ENCODE results near the gene MCTP1. TPM values are rescaled to one million over a fixed set of nuclear protein-coding genes. Genes with fewer than 3 reads are reported as not detected.

Gene MCTP1
- total RNA-seq, 1 donor from 2014 or later: 1.3 TPM

GRCh38 chr5:94742852-94743251 is 542.0 kb downstream of the MCTP1 start:
- no peak for DNase-seq (ENCODE audit: low spot score)
- ATAC-seq: no peak

GRCh38 chr5:94740286-94740685 is 544.6 kb downstream of the MCTP1 start:
- ATAC-seq (no peak), DNase-seq (ENCODE audit: low spot score) (no peak)

DNA sequence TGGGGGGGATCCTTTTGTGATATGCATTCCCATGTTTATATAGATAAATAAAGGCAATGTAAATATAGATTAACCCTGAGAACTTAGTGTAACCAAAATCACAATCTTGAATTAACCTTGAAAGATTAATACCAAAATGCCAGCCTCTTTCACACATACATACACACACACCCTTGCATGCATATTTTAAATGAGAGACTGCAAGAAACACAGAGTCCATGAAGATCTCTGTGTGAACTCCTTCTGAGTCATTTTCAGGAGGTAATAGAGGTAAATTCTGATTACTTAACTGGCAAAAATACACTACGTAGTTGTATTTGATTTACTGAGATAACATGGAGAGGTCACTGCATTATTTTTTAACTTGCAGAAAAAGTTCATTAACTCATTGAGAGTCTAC is 548.4 kb downstream of the MCTP1 start:
- ATAC-seq: no peak
- DNase-seq (ENCODE audit: low spot score): no peak

DNA sequence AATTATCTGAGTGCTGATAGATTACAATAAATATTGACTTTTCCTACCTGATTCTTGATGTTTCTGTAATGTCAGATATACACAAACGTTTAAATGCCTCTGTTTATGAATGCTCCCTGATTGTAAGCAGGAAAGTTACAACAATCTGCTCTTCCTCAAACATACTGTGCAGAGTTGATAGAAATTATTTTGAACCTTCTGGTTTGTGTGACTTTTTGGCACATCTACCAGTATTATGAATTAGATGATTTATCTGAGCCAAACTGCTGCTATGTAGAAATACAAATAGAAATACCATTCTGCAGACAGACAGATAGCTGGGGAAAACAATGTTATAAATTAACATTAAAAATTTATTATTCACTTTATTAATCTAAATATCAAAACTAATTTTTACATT is 553.4 kb downstream of the MCTP1 start:
- ATAC-seq: no peak
- no peak for DNase-seq (ENCODE audit: low spot score)

DNA sequence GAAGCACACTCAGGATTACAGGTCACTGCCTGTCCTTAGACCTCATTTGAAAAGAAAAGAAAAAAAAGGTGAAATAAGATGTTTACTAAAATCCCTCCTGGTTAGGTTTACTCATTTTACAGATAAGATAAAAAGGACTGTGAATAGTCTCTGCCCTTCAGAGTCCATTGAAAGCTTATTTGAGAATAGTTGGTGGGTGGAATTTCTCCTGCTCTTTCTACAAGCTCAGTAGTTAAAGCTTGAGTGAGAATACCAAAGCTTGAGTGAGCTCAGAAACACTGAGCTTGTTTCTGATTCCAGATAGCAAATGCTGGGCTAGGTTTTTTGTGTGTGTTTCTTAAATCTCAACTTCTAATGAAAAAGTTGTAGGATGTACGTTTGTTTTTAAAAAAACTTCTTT is 559.8 kb downstream of the MCTP1 start:
- ATAC-seq (no peak), DNase-seq (ENCODE audit: low spot score) (no peak)

GRCh38 chr5:94715768-94716167 is 569.1 kb downstream of the MCTP1 start:
- no peak for DNase-seq (ENCODE audit: low spot score)
- no peak for ATAC-seq

- ATAC-seq (no peak), DNase-seq (ENCODE audit: low spot score) (no peak)
These were observed 573.1 kb downstream of the MCTP1 start for GRCh38 chr5:94711785-94712184.

GRCh38 chr5:94709277-94709676 is 575.6 kb downstream of the MCTP1 start:
- no peak for DNase-seq (ENCODE audit: low spot score)
- peak; percentile 92 for ATAC-seq

- ATAC-seq (no peak), DNase-seq (ENCODE audit: low spot score) (no peak)
These were observed 577.5 kb downstream of the MCTP1 start for GRCh38 chr5:94707359-94707758.

GRCh38 chr5:94705427-94705826 is 579.5 kb downstream of the MCTP1 start:
- ATAC-seq (no peak), DNase-seq (ENCODE audit: low spot score) (no peak)

GRCh38 chr5:94702729-94703128 is 582.2 kb downstream of the MCTP1 start:
- ATAC-seq: no peak
- DNase-seq (ENCODE audit: low spot score): no peak

DNA sequence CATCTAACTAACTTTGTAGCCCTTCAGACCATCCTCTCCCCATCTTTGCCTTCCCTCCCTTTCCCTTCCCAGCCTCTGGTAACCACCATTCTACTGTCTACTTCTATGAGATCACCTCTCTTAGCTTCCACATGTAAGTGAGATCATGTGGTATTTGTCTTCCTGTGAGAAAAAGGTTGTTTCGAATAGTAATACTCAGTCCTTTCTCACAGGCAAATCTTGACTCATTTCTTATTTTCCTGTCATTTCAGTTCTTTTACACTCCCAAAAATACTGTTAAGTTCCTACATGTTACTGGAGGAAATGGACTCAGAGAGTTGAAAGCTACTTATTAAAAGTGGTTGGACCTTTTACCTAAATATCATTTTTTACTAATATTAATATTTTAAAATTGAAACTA is 584.3 kb downstream of the MCTP1 start:
- ATAC-seq (no peak), DNase-seq (ENCODE audit: low spot score) (no peak)

DNA sequence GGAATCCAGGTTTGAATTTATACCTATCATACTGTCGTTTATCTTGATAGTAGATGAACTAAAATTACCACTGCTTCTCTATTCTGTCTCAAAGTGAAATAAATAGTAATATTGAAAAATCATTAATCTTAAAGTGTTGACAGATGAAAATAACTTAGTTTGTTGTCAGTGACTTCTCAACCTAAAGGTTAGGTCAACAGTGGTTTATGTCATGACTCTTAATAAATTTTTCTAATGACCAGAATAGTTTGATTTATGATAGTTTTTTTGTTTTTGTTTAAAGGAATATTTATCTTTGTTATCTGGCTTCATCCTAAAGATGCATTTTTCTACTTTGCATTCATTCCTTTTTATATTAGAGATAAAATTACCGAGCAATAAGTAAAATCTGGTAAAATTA is 585.3 kb downstream of the MCTP1 start:
- ATAC-seq: no peak
- no peak for DNase-seq (ENCODE audit: low spot score)

- DNase-seq (ENCODE audit: low spot score) (no peak), ATAC-seq (no peak)
These were observed 586.7 kb downstream of the MCTP1 start for GRCh38 chr5:94698197-94698596.

GRCh38 chr5:94694671-94695070 is 590.2 kb downstream of the MCTP1 start:
- no peak for DNase-seq (ENCODE audit: low spot score)
- ATAC-seq: no peak

- DNase-seq (ENCODE audit: low spot score) (no peak), ATAC-seq (no peak)
These were observed 591.0 kb downstream of the MCTP1 start for GRCh38 chr5:94693845-94694370.

- no peak for DNase-seq (ENCODE audit: low spot score)
- ATAC-seq: peak; percentile 69
These were observed 591.7 kb downstream of the MCTP1 start for GRCh38 chr5:94693043-94693822.

GRCh38 chr5:94692581-94692980 is 592.3 kb downstream of the MCTP1 start:
- DNase-seq (ENCODE audit: low spot score) (no peak), ATAC-seq (no peak)

DNA sequence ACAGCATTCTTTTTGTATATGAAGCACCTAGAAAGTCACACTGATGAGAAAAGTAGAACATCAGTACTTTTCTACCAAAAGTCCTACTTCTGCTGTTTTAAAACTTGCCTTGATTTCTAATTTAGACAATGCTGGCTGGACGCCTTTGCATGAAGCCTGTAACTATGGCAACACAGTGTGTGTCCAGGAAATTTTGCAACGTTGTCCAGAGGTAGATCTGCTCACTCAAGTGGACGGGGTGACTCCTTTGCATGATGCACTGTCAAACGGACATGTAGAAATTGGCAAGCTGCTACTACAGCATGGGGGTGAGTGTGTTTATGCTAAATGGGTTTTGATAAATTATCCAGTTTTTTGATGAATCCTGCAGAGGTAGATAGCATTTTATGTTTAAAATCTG is 592.9 kb downstream of the MCTP1 start:
- ATAC-seq: peak; percentile 80

DNA sequence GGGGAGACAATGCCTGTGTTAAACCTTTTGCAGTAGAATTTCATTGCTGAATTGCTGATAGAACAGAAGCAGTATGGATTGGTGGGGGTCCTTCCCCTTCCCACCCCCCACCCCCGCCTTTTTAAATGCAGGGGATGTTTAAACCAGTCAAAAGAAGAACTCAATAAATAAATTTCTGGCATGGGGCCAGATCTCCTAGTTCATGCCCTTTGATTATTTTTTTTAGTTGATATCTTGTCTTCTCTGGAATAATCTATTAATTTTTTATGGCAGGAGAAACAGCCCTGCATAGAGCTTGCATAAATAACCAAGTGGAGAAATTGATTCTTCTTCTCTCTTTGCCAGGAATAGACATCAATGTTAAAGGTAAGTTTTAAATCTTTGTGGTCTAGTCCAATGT is 593.6 kb downstream of the MCTP1 start:
- DNase-seq (ENCODE audit: low spot score) (no peak), ATAC-seq (no peak)

More for the DNA sequence above, 592.9 kb downstream of the MCTP1 start:
- no peak for DNase-seq (ENCODE audit: low spot score)

DNA sequence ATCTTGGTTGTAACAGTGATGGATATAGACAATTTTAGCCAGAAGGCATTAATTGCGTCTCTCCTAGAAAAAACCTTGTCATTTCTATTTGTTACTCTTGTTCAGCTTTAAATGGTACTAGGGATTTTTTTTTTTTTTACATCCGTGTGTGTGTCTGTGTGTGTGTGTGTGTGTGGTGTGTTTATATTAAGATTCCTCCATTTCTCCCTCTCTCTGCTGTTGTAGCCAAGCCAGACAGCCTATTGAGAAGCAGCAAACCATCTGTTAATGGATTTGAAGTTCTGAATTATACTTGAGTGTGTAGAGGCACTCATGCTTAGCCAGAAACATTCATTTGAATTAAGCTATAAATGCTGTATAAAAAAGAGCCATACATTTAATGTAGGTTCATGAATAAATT is 594.1 kb downstream of the MCTP1 start:
- ATAC-seq: no peak
- no peak for DNase-seq (ENCODE audit: low spot score)

- DNase-seq (ENCODE audit: low spot score): no peak
- no peak for ATAC-seq
These were observed 595.0 kb downstream of the MCTP1 start for GRCh38 chr5:94689908-94690307.
